HG03571 (cell line): ENCODE measurements around the gene RPL18.
"Not testable (repeated sequence)": the region's sequence is repeated elsewhere in the genome, so short reads cannot be mapped to it uniquely, and the experiment has no call there.

Experiments
- ATAC-seq: cut with Tn5 transposase; IDR thresholded peaks from one replicate; pipeline ENCODE4 v1.9.1; 2021; ENCODE audit not compliant: unreplicated experiment

RPL18 gene

DNA sequence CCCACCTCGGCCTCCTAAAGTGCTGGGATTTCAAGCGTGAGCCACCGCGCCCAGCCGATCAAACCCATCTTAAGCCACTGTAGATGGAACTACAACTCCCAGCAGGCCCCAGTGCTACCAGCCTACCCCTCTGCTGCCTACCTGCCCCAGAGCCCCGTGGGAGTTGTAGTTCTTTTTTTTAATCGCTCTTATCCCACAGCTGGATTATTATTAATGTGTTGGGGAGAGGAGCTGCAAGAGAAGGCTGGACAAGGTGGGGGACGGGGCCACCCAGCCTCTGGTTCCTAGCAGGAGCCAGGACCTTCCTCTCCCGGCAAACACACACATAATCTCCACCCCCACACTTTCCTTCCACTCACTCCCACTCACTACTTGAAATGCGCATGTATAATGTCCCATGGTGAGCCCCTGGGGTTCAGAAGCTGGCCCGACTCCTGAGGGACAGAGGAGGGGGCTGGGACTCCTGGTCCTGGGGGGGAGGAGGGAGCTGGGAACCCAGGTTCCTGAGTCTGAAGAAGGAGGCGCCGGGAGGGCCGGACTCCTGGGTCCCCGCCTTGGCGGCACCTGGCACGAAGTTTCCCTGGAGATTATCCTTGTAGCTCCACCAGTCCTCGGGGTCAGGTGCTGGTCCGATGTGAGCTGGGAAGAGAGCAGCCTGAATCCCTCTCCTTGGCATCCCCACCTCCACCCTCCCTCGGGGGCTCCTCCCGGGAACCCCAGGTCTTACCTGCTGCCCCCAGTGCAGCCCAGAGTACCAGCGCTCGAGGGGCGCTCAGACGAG, 26.1 kb upstream of the RPL18 start:
- no peak for ATAC-seq

DNA sequence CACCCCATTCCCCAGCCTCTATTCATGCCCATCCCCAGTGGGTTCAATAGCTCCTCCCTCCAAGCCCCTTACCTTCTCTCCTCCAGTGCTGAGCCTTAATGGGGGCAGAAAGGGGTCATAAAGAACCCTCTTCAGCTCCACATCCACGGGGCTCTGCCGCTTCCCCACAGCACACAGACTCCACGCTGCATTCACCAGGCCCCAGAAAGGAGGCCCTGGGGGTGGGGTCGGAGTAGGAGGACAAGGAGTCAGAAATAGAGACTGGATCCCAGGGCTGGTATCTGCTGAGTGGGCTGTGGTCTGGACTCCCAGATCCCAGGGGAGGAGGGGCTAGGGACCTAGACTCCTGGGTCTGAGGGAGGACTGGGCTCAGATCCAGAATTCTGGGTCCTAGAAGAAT, 25.4 kb upstream of the RPL18 start:
- no peak for ATAC-seq

DNA sequence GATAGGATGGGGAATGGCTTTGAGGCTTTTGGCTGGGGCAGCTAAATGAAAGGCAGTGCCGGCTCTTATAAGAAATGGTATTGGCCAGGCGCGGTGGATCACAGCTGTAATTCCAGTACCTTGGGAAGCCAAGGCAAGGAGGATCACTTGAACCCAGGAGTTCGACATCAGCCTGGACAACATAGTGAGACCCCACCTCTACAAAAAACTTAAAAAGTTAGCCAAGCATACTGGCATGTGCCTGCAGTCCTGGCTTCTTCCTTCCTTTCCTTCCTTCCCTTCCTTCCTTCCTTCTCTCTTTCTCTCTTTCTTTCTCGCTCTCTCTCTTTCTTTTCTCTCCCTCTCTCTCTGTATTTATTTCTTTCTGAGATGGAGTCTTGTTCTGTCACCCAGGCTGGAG, 23.9 kb upstream of the RPL18 start:
- ATAC-seq, result no peak

DNA sequence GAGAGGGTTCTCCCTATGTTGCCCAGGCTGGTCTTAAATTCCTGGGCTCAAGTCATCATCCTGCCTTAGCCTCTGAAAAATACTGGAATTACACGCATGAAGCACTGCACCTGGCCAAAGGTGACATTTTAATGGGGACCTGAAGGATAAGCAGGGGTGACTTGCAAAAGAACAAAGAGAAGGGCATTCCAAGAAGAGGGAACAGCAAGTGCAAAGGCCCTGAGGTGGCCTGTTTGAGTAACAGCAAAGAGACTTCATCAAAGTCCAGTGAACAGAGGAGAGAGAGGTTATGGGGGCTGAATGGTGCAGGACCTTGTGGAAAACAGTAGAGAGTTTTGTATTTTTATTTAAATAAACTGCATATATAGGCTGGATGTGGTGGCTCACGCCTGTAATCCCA, 22.9 kb upstream of the RPL18 start:
- ATAC-seq, result no peak

DNA sequence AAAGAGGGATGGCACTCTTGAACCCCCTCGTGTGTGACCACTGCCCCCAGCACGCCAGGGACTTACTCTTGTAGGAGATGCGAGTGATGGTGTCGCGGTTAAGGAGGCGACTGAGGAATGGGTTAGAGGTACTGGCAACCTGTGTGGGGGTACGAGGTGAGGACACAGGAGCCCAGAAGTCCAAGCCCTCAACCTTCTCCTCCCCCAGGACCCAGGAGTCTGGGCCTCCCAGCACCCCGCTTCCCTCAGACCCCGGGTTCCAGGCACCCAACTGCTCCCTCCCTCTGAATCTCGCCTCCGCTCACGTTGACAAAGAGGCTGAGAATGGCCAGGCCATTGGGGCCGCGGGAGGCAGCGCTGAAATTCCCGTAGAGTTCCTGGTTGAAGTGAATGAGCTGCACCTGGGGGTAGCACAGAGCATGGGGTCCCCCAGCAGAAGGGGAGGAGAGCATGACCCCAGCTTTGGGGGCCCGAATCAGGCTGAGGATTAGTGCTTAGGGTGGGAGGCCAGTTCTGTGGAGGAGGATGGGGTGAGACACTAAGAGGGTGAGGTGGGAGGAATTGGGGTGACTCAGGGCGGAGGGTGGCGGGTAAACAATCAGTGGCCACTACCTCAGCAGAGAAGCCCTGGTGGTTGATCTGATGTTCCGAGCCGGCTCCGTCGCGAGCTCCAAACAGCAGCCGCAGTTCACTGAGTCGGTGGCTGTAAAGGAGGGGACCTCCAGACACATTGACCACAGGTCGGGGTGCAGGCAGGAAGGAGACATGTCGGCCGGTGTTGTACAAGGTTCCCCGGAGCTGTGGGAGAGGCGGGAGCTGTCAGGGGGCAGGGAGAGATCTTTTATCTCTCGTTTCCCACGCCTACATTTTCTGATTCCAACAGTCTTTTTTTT, 20.8 kb upstream of the RPL18 start:
- no peak for ATAC-seq

DNA sequence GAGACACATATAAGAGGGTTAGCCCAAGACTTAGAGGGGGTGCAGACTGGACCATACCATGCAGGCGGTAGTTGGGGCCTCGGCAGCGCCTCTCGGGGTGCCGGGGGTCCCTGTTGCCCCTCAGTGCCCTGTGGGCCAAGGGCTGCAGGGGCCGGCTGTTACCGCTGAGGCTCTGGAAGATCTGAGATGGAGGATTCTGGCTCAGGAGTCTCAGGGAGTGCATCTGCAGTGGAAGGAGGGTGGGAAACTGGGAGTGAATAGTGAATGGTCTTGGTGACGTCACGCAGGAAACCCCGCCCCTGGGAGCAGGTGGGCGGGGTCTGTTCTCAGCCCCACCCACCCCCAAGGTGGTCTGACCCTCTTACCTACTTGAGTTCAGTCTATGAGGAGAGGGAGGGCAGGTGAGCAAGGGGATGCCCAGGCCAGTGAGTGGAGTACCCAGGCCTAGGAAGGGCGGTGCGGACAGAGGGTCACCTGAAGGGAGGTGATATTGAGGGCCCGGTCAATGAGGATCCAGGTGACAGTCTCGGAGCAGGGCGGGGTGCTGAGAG, 19.9 kb upstream of the RPL18 start:
- ATAC-seq, result no peak

DNA sequence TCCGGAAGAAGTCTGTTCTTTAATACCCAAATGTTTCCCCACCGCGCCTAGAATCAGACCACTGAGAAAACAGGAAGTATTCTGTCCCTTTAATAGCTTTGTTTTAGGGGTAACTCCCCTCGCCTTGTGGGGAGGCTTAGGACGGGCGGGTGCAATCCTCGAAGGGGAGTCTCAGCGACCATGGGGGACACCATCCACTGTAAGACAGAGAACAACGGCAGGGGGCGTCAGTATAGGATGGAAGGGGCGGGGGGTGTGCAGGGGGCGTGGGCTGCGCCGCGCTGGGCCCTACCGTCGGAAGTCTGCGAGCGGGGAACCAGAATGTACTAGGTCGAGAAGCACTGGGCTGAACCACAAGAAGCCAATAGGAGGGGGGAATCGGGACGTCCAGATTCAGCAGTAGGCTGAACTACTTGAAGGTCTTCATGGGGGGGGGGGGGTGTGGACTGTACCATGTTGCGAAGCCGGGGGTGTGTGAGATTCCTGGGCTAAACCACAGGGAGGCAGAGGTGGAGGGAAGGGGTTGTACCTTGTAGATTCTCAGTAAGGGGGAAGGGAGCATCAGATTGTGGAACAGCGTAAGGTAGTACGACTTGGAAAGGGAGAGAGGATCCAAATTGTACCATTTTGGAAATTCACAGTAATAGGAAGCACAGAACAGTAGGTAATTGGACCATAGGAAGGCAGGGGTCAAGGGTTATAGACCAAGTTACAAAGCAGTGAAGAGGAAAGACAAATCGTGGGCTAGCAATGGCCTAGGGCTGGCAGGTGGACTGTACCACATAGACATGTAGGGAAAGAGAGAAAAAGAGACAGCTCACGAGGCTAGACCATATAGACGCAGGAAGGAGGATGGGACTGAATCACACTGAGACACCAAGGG, 19.2 kb upstream of the RPL18 start:
- ATAC-seq, result peak; percentile 8

DNA sequence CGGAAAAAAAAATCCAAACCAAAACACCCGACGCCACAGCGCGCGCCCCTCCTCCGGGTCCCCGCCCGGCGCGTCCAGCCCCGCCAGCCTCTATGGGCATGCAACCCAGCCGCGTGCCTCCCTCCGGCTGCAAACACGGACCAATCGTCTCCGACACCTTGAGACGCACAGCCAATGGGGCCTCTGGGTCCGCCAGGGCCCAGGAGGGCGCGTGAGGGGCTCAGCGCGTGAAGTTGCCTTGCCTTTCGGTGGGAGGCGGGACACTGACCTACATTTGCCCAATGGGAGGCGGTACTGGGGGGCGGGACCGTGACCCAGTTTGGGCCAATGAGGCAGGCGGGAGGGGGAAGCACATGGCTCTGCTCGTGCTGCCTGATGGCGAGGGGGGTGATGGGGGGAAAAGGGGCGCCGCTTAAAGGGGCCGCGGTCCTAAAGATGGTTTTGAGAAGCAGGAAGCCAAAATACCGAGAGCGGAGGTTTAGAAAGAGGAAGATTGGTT, 18.5 kb upstream of the RPL18 start:
- ATAC-seq, result peak; percentile 64

DNA sequence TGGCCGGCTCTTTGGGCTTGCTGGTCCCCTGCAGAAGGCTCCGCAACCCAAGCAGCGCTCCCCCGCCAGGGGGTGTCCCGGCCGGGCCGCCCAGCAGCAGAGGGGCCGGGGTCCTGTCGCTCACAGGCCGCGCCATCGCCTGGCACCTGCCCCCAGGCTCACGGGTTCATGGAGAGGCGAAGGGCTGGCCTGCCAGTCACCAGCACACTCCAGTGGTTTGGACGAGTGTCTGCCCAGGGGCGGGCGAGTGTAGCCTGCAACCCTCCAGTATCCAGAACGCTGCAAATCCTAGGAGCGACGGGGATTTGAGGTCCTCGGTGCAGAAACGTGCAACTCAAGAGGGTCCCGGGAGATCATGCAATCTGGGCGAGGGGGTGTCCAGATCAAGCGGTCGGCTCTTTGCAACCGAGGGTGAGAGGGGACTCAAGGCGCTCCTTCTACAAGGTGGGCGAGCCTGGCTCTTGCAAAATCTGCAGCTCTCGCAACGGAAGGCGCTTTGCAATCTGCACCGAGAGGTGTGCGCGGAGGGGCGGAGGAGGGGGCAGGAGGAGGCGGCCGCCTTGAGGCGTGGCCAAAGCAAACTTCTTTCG, 18.0 kb upstream of the RPL18 start, which contains the start of gene DBP:
Gene DBP, minus strand, starts transcription at position 521 of the 590 bp plus-strand sequence. Its CDS starts 385 bp downstream, at position 136.
- ATAC-seq, result no peak

DNA sequence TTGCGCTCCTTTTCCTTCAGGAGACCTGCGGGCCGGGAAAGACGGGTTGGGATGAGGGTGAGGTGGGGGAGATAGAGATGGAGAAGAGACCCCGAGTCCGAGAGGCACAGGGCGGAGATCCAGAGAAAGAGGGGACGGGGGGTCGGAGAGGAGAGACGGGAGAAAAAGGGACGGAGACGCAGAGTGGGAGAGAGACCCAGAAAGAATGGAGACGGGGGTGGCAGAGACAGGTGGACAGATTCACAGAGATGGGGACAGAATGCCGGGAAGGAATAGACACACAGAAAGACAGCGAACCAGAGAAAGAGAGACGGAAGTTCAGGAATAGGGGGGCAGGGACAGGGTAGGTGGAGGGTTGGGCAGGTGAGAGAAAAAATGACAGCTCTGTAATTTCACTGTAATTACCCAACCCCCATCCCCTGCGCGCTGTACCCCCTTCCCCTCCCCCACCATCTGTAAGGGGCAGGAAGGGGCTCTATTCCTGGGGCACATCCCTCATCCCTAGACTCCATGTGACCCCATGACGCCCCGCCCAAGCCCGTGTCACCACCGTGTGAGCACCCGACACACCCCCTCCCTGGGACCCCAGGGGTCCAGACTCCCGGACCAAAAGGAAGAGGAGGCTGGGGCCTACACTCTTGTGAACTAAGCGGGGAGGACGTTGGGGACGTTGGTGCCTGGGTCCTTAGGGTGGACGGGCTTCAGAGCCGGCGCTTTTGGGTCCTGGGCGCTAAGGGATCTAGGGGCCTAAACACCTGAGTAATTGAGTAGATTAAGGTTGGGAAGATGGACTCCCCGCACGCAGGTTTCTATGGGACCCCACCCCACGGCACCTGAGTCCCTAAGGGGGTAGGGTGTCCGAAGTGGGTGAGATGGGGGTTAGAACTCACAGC, 17.2 kb upstream of the RPL18 start:
- no peak for ATAC-seq

DNA sequence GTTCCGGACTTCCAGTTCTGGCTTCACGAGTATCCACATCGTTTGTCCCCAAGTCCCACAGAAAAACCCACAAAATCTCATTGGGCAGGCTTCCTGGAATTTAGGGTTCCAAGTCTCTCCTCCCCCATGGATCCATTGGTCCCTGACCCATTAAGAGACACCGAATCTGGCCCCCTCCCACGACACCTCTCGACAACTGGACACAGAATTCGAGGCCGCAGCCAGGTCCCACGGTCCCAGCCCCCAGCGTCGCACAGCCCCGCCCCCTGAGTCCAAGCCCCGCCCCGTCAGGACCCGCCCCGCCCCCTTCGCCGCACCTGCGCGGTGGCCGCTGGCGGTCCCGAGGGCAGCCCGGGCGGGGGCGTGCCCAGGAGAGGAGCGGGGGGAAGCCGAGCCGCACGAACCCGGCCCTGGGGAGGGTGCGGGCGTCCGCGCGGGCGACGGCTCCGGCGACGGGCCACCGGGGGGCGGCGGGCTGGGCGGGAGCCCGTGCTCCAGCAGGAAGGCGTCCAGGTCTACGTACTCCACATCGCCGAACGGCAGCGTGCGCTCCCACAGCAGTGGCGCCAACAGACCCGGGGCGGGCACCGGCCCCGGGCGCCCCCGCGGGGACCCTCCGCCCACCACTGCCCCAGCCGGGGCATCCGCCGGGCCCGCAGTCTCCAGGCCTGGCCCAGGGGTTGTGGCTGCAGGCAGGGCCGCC, 16.4 kb upstream of the RPL18 start:
- ATAC-seq, result no peak

DNA sequence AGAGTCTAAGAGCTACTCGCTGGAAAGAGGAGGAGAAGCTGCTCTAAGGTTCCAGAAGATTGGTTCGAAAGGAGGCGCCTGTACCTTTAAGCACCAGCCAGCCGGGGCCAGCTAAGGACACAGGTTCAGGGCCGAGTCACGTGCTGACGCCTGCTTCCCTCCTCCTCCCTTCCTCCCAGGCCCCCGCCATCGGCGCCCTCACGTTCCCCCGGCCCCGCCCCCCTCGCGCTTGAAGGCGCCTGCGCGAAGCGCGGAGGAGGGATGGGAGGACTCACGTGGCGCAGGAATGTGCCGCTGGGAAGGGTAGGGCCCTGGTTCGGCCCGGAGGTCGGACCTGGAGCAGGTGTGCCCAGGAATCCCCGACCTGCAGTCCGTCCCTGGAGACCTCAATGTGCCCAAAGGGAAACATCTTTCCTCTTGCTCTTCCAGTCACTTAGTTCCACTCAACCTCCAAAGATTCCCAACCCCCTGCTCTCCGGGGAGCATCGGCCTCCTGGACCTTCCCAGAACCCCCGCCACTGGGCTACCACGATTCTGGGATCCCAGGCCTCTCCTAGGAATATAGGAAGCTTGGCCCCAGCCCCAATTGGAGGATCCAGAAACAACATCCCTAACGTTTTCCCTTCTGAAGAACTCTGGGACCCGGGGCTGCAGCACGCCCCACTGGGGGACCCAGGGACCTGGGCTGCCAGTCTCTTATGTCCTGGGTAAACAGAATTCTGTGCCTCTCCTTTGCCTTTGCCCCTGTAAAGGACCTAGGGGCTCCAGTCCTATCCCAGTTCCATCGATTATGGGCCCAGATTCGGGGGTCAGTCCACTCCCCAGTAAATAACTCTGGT, 15.7 kb upstream of the RPL18 start:
- no peak for ATAC-seq

DNA sequence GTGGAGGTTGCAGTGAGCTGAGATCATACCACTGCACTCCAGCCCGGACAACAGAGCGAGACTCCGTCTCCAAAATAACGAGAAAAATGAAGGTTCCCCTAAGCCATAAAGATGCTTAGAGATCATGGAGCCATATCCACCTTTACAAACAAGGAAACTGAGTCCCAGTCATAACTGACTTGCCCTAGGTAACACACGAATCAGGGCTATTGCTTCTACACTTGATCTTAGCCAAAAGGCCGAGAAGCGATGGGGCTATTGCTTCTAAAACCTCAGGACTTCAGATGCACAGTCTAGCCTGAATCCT, 15.0 kb upstream of the RPL18 start:
- no peak for ATAC-seq

DNA sequence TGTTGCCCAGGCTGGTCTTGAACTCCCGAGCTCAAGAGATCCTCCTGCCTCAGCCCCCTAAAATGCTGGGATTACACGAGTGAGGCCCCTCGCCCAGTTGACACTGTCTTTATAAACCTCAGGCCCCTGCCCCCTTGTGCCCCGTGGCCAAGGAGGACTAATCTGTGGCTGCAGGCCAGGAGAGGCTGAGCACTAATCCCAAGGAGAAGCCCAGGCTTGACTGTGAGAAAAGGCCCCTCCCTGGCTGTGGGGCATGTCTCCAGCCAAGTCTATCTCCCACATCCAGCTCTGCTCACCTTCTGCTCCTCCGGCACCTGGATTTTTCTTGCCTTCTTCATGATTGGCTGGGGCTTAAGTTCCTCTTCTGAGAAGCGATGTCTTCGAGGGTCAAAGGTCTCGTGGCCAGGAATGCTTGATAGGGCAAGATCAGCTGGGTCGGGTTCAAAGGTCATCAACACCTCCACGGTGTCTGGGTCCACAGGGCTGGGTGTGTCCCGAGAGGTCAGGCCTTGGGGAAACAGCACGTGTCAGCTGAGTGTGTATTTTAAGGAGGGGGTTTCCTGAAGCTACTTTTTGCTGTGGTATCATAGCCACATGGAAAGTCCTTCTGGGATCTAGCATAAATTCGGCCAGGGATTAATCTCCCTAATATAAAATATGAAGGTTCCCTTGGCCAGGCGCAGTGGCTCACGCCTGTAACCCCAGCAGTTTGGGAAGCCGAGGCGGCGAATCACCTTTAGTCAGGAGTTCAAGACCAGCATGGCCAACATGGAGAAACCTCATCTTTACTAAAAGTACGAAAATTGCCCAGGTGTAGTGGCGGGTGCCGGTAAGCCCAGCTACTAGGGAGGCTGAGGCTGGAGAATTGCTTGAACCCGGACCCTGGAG, 14.4 kb upstream of the RPL18 start:
- ATAC-seq, result no peak

DNA sequence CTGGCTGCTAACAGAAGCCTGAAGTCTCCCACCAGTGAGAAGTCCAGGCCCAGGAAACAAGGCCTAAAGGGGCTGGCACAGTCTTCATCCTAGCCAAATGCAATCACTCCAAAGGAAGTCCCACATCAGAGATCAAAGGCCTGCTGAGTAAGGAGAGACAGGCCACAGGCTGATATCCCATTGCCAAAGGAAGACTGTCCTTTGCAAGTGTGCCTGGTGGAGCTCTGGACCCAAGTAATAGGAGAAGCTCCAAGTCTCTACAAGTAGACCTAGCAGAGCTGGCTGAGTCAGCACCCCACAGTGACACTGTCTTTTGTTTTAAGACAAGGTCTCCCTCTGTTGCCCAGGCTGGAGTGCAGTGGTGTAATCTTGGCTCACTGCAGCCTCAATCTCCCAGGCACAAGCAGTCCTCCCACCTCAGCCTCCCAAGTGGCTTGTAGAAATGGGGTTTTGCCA, 13.7 kb upstream of the RPL18 start:
- ATAC-seq, result no peak

DNA sequence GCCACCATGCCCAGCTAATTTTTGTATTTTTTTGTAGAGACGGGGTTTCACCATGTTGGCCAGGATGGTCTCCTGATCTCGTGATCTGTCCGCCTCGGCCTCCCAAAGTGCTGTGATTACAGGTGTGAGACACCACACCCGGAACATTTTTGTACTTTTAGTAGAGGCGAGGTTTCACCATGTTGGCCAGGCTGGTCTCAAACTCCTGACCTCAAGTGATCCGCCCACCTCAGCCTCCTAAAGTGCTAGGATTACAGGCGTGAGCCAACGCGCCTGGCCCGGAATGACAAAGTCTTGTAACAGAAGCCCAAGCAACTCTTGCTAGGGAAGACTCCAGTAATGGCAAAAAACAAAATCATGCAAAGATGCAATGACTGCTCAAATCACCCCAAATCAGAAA, 13.3 kb upstream of the RPL18 start:
- ATAC-seq, result not testable (repeated sequence)

DNA sequence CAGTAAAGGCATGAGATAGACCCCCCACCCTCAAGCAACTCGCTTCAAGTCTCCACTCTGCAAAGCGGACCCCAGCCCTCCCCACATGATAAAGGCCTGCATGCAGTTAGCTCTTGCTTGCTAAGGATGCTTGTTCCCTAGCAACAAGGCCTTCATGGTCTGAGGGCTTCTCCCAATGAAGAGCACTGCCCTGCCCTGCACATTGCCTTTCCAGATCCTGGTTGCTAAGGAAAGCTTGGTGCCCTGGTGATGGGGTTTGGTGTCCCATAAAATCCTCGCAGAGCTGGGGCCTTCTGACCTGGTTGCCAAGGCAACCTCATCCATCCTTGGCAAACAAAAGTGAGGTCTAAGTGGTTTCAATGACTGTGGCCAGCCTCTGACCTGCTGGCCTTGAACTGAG, 12.2 kb upstream of the RPL18 start:
- ATAC-seq, result no peak
